Ishikawa (cell line): Measurements from ENCODE around the gene PLPPR1.

ENCODE experiments used
- RAD21 ChIP-seq: IDR thresholded peaks from 2 replicates; pipeline ENCODE4 v1.6.1; 2012; ENCODE audit warnings: low read depth
- TAF1 ChIP-seq: IDR thresholded peaks from 2 replicates; pipeline ENCODE4 v1.6.1; 2012; ENCODE audit warnings: low read depth, mild to moderate bottlenecking
- ZBTB7A ChIP-seq: IDR thresholded peaks from 2 replicates; pipeline ENCODE4 v1.6.1; 2012; ENCODE audit warnings: low read depth
- TF ChIP-seq, protein P1 (sequence below): IDR thresholded peaks from 2 replicates; pipeline ENCODE4 v1.6.1; 2012

DNA sequence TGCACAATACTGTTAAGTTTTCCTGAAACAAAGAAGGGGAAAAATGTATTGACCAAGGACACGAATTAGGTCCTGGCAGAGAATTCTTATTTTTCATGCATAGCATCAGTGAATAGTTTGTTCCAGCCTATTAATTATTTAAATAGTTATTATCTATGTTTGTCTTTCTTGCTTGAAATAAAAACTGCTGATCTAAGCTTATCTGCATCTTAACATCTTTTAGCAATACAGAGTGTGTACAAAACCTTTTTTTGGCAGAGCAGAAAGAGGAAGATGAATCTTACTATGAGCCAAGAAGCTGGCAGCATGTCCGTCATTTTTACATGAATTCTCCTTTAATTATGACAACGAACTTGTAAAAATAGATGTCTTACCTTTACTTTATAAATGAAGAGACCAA, 23.3 kb upstream of the PLPPR1 start:
- TF ChIP-seq, protein P1, sequence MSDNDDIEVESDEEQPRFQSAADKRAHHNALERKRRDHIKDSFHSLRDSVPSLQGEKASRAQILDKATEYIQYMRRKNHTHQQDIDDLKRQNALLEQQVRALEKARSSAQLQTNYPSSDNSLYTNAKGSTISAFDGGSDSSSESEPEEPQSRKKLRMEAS = no peak
- TF ChIP-seq ZBTB7A (no peak), RAD21 (no peak), TAF1 (no peak)
